NCI-H526 (cell line): ENCODE measurements around the gene HMGCS2.

Source experiments
- DNase-seq, 2 experiments: peaks; one replicate each; lab custom pipeline; 2025; lab: John Stamatoyannopoulos, UW

The HMGCS2 gene

GRCh38 chr1:119758584-119758983 lies 10.1 kb downstream of the HMGCS2 start:
- no peak for DNase-seq

- DNase-seq = no peak
These were observed 16.1 kb downstream of the HMGCS2 start for GRCh38 chr1:119752592-119752991.

GRCh38 chr1:119748040-119748439 lies 20.7 kb downstream of the HMGCS2 start:
- DNase-seq = no peak

- DNase-seq = no peak
These were observed 21.3 kb downstream of the HMGCS2 start for GRCh38 chr1:119747451-119747850.

- no peak for DNase-seq
These were observed 23.7 kb downstream of the HMGCS2 start for GRCh38 chr1:119745034-119745433.

- no peak for DNase-seq
These were observed 24.1 kb downstream of the HMGCS2 start for GRCh38 chr1:119744598-119744942.

- peak; percentile 80 to 92 for DNase-seq
These were observed 24.7 kb downstream of the HMGCS2 start for GRCh38 chr1:119743776-119744597.

GRCh38 chr1:119743308-119743707 lies 25.4 kb downstream of the HMGCS2 start:
- no peak for DNase-seq

GRCh38 chr1:119742677-119743076 lies 26.0 kb downstream of the HMGCS2 start:
- DNase-seq = no peak

- no peak for DNase-seq
These were observed 26.5 kb downstream of the HMGCS2 start for GRCh38 chr1:119742202-119742601.

GRCh38 chr1:119740896-119741780 lies 27.6 kb downstream of the HMGCS2 start:
- DNase-seq = no peak

- no peak for DNase-seq
These were observed 28.4 kb downstream of the HMGCS2 start for GRCh38 chr1:119740261-119740660.

- no peak for DNase-seq
These were observed 29.6 kb downstream of the HMGCS2 start for GRCh38 chr1:119739150-119739549.

GRCh38 chr1:119738100-119738720 lies 30.5 kb downstream of the HMGCS2 start:
- no peak for DNase-seq

- DNase-seq = peak; percentile 85 to 96
These were observed 31.5 kb downstream of the HMGCS2 start for GRCh38 chr1:119737040-119737682.

GRCh38 chr1:119736649-119737039 lies 32.1 kb downstream of the HMGCS2 start:
- no peak for DNase-seq

GRCh38 chr1:119735217-119735616 lies 33.5 kb downstream of the HMGCS2 start:
- DNase-seq = no peak

GRCh38 chr1:119733754-119734153 lies 35.0 kb downstream of the HMGCS2 start:
- DNase-seq = no peak

- no peak for DNase-seq
These were observed 36.1 kb downstream of the HMGCS2 start for GRCh38 chr1:119732465-119733168.

- DNase-seq = no peak
These were observed 36.8 kb downstream of the HMGCS2 start for GRCh38 chr1:119731741-119732430.

GRCh38 chr1:119731060-119731459 lies 37.6 kb downstream of the HMGCS2 start:
- no peak for DNase-seq
